HCEC 1CT (cell line): ENCODE data around the gene PRDM12.

Experiments used
- DNase-seq: peaks from one replicate; pipeline ENCODE4 v3.0.0-alpha.2; 2017

The PRDM12 gene

GRCh38 chr9:130636648-130637020 is 27.8 kb upstream of the PRDM12 start:
- no peak for DNase-seq

GRCh38 chr9:130638284-130639123 is 25.9 kb upstream of the PRDM12 start:
- DNase-seq: no peak

GRCh38 chr9:130639124-130639765 is 25.1 kb upstream of the PRDM12 start:
- DNase-seq: no peak

- no peak for DNase-seq
Observed at GRCh38 chr9:130639866-130640555, 24.4 kb upstream of the PRDM12 start.

DNA sequence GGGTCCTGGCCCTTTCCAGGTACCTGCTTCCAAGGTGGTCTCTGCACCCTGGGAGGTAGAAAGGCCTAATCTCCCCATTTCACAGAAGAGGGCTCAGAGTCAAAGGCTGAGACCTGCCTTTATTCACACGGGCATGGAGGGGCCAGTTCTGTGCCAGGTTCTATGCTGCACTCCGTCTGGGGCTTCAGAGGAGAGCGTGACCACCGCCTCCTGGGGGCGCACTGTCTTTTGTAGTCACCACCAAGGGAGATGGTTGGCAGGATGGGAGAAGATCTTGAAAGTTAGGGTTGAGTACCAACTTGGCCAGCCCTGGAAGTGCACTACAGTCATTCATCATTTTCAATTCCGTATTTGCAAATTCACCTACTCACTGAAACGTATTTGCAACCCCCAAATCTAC is 23.7 kb upstream of the PRDM12 start:
- DNase-seq: no peak

DNA sequence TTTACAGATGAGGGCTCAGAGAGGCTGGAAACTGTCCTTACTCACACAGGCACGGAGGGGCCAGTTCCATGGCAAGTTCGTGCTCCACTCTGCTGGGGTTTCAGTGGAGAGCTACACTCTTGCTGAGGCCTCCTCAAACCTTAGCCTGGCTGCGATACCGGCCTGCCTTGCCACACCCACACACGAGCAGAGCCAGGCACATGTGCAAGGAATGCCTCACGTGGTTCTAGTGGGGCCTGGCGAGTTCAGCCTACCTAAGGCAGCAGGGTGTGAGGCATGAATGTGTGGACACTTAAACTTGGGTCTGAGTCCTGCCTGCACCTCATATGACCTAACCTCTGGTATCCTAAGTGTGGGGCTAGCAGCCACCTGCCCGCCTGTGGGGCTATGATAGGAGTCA is 21.5 kb upstream of the PRDM12 start:
- DNase-seq: no peak

GRCh38 chr9:130651221-130651620 is 13.2 kb upstream of the PRDM12 start:
- DNase-seq: no peak

GRCh38 chr9:130651752-130652151 is 12.6 kb upstream of the PRDM12 start:
- DNase-seq: no peak

GRCh38 chr9:130654879-130655278 is 9.5 kb upstream of the PRDM12 start:
- no peak for DNase-seq

- no peak for DNase-seq
Observed at GRCh38 chr9:130658893-130659698, 5.3 kb upstream of the PRDM12 start.

DNA sequence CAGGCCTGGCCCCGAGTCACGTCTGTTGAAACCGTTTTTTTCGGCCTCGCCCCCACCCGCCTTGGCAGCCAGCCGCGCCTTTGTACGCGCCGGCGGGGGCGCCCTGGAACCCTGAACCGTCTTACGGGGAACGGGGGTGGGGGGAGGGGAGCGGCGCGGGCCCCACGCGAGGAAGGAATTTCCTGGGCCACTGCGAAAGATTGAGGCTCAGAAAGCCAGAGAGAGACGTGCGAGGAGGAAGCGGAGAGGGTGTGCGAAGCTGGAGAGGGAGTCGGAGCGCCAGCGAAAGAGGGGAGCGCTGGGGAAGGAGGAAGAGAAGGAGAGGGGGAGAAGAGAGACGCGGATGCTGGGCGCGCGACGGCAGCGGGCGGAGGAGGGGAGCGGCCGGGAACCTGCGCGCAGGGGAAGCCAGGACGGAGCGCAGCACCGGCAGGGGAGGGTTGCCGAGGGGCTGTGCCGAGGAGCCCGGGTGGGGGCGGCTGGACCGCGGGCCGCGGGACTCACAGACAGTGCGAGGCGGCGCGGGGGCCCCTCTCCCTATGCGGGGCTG is 4.6 kb upstream of the PRDM12 start:
- no peak for DNase-seq

- no peak for DNase-seq
Observed at GRCh38 chr9:130660326-130660682, 4.1 kb upstream of the PRDM12 start.

- DNase-seq: no peak
Observed at GRCh38 chr9:130660683-130661450, 3.5 kb upstream of the PRDM12 start.

GRCh38 chr9:130661451-130662098 is 2.8 kb upstream of the PRDM12 start:
- no peak for DNase-seq

DNA sequence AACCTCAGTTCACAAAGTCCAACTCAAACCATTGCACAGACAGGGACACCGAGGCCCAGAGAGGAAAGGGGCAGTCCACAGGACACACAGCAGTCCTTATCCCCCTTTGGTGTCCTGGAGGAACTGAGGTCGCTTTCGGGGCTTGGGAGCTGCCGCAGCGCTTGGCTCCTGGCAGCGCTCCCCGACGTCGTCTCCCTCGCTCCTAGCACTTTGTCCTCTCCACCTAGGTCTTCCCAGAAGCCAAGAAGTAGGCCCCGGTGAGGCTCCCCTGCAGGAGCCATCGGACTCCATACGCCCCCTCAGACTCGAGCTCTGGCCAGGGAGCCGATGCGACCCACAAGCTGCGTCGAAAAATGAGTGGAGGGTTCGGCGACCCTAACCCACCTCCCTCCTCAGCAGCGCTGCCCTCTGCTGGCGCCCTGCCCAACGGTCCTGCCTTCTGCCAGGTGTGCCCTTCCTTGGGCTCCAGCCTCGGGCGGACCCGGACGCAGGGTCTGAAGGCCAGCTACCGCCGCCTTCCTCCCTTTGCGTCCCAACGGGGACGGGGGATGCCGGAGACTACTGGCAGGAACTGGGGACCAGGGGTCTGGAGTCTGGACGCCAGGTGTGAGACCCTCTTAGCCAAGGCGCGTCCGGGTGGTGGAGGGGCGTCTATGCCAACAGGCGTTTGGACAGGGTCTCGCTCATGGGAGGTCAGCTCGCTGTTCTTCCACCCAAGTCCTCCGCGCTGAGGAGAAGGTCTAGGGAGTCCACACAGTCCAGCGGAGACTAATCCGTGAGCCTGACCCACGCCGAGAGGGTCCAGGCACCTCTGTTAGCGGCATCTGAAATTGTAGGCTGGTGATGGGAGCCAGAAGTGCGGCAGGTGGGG is 2.1 kb upstream of the PRDM12 start:
- DNase-seq: no peak

DNA sequence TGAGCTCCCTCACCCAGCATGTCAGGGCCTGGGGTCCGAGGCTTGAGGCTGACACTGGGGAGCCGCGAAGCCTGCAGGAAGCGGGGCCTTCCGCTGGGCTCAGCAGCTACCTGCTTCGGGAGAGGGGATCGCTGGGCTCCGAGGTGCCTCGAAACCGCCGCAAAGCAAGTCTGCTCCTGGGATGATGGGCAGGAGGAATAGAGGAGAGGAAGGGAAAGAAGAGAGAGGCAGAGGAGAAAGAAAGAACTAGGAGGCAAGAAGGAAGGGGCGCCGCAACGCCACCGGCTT is 1.5 kb upstream of the PRDM12 start:
- no peak for DNase-seq

- DNase-seq: no peak
Observed at GRCh38 chr9:130663258-130663976, 977 bp upstream of the PRDM12 start.

- no peak for DNase-seq
Observed at GRCh38 chr9:130663977-130664250, 480 bp upstream of the PRDM12 start.

DNA sequence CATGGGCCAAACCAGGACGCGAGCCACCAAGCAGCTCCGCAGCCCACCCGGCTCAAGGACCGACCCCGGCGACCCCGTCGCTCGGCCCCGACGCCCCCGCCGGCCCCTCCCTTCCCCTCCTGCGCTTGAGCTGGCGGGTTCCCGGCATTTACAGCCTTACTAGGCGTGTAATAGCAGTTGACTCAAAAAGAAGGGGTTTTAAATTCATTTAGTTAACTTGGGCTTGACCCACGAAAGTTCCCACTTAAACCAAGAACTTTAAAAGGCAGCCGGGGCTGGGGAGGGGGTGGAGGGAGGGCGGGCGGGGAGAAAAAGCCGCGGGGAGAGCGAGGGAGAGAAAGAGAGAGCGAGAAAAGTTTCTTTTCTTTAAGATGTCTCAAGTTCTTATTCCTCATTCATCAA is 636 bp downstream of the PRDM12 start:
- no peak for DNase-seq
